CD4-positive, CD25-positive, alpha-beta regulatory T cell (primary cell): ENCODE measurements around the gene ZBTB25. TPM values are rescaled to one million over a fixed set of nuclear protein-coding genes. Genes with fewer than 3 reads are reported as not detected.

Source experiments
- ATAC-seq, 2 donors: fragments of 150-1000 bp; cut with Tn5 transposase; one replicate each; pipeline ENCODE4 v1.10.0; 2021; ENCODE audit warnings: low read depth in 2 of 2, moderate number of reproducible peaks in 2 of 2, moderate library complexity in 1 of 2
- DNase-seq, 3 donors: peaks; one replicate each; pipeline versions ENCODE4 v3.0.0 to v3.0.0-alpha.2; 2012 to 2022; ENCODE audit warnings: mixed read lengths in 1 of 3
- H3K27ac ChIP-seq: one replicate; pipeline ENCODE4 v1.7.0; 2013; ENCODE audit warnings: mild to moderate bottlenecking, low read length; ENCODE audit not compliant: insufficient read depth, poor library complexity, severe bottlenecking
- H3K27me3 ChIP-seq: one replicate; pipeline ENCODE4 v1.7.0; 2013; ENCODE audit warnings: low read length; ENCODE audit not compliant: control insufficient read depth, insufficient read depth
- H3K36me3 ChIP-seq: one replicate; pipeline ENCODE4 v1.7.0; 2013; ENCODE audit warnings: mild to moderate bottlenecking, low read length, moderate library complexity; ENCODE audit not compliant: control insufficient read depth, insufficient read depth
- H3K4me1 ChIP-seq: 2 replicates; pipeline ENCODE4 v1.7.0; 2013; ENCODE audit warnings: mild to moderate bottlenecking, low read length; ENCODE audit not compliant: insufficient read depth, control insufficient read depth, poor library complexity, severe bottlenecking
- H3K4me3 ChIP-seq: one replicate; pipeline ENCODE4 v1.7.0; 2013; ENCODE audit warnings: low read depth, mild to moderate bottlenecking, low read length, moderate library complexity
- H3K9me3 ChIP-seq, 2 experiments: 1 replicate in 1 of 2; 2 replicates in 1 of 2; pipeline ENCODE4 v1.7.0; 2013; ENCODE audit warnings: low read length in 2 of 2, mild to moderate bottlenecking in 1 of 2, moderate library complexity in 1 of 2; ENCODE audit not compliant: control insufficient read depth in 2 of 2
- H3K27ac Mint-ChIP-seq, 3 donors: one replicate each; pipeline ENCODE4 v1.8.0; 2020 to 2022; ENCODE audit warnings: mild to moderate bottlenecking in 3 of 3, mixed read lengths in 3 of 3, moderate library complexity in 2 of 3
- H3K27me3 Mint-ChIP-seq: one replicate; pipeline ENCODE4 v1.8.0; 2022; ENCODE audit warnings: mild to moderate bottlenecking, mixed read lengths
- H3K36me3 Mint-ChIP-seq: one replicate; pipeline ENCODE4 v1.8.0; 2020; ENCODE audit warnings: mixed read lengths
- H3K4me1 Mint-ChIP-seq, 4 donors: one replicate each; pipeline ENCODE4 v1.8.0; 2020 to 2022; ENCODE audit warnings: mixed read lengths in 4 of 4, mild to moderate bottlenecking in 1 of 4
- H3K4me3 Mint-ChIP-seq, 4 donors: one replicate each; pipeline ENCODE4 v1.8.0; 2020 to 2022; ENCODE audit warnings: mild to moderate bottlenecking in 4 of 4, mixed read lengths in 4 of 4, moderate library complexity in 3 of 4
- H3K9me3 Mint-ChIP-seq, 7 donors: one replicate each; pipeline ENCODE4 v1.8.0; 2020 to 2022; ENCODE audit warnings: mixed read lengths in 7 of 7, mild to moderate bottlenecking in 3 of 7, moderate library complexity in 2 of 7
- polyA plus RNA-seq, 4 donors: library from polyadenylated mRNA; unstranded; fragments of 300-500 nt; fragmentation: Illumina TruSeq; gene quantifications; one replicate each; pipeline ENCODE4 v1.2.3, GENCODE V29; 2021
- total RNA-seq: library from RNA; stranded (reverse); gene quantifications from one replicate; pipeline ENCODE4 v1.2.3, GENCODE V29; 2022

Gene ZBTB25
- total and polyA plus RNA-seq, 5 donors from 2014 or later, result 34.8 to 78.0 (median 39.1) TPM

DNA sequence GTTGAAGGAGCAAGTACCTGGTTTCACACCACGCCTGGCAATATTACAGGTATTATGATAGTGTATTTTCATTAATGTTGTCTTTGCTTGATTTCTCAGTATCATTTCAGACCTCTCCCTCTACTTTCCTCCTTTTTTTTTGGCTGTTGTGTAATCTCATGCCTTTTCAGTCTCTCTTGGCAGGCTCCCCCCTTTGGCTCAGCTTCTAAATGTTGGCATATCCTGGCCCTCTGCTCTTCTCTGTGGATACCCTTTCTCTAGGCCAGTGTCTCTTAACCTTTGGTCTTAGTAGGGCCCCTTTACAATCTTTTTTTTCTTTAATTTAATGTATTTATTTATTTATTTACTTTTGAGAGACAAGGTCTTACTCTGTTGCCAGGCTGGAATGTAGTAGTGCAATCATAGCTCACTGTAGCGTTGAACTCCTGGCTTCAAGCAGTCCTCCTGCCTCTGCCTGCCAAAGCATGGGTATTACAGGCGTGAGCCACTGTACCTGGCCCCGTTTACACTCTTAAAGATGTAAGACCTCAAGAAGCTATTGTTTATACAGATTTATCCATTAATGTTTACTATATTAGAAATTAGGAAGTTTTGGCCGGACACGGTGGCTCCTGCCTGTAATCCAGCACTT lies 102.7 kb downstream of the ZBTB25 start:
- Mint-ChIP-seq H3K36me3 (peaks cover 27% of the 10 kb centered on the region), H3K4me1 (peaks cover 0 to 13% (median 12%) of the 10 kb centered on the region in 4 donors), H3K9me3 (no peaks in the 10 kb centered on the region), H3K4me3 (no peak overlapping the region), H3K27ac (no peak overlapping the region), H3K27me3 (no peaks in the 10 kb centered on the region)
- Histone ChIP-seq H3K36me3 (peaks cover 5% of the 10 kb centered on the region), H3K27me3 (no peaks in the 10 kb centered on the region), H3K27ac (no peak overlapping the region), H3K4me3 (no peak overlapping the region), H3K9me3 (no peaks in the 10 kb centered on the region), H3K4me1 (no peaks in the 10 kb centered on the region)
- ATAC-seq (no peak), DNase-seq (no peak)

Other genes starting within 250 kb of the ZBTB25 start
- not detected for gene ESR2, start 209.5 kb downstream of the ZBTB25 start, total RNA-seq
- under 1 TPM; 0.14 to 0.40 (median 0.18) TPM for gene ESR2, start 209.5 kb downstream of the ZBTB25 start, polyA plus RNA-seq
- 38.7 TPM for gene MTHFD1, start 115.5 kb downstream of the ZBTB25 start, total RNA-seq
- gene MTHFD1, start 115.5 kb downstream of the ZBTB25 start, polyA plus RNA-seq, result 10 to 100 TPM; 39.6 to 60.4 (median 45.5) TPM
- 1.3 TPM for gene AKAP5, start 38.3 kb downstream of the ZBTB25 start, total RNA-seq
- gene AKAP5, start 38.3 kb downstream of the ZBTB25 start, polyA plus RNA-seq, result under 1 TPM in 3 of 4 donors, not detected in 1; 0.08 to 0.92 (median 0.17) TPM
- 167 TPM for gene ZBTB1, start 932 bp upstream of the ZBTB25 start, total RNA-seq
- 10 to 100 TPM; 53.5 to 58.6 (median 56.5) TPM for gene ZBTB1, start 932 bp upstream of the ZBTB25 start, polyA plus RNA-seq
- gene HSPA2, start 36.9 kb upstream of the ZBTB25 start, total RNA-seq, result 2.6 TPM
- under 1 TPM; 0.48 to 0.90 (median 0.57) TPM for gene HSPA2, start 36.9 kb upstream of the ZBTB25 start, polyA plus RNA-seq
- gene PPP1R36, start 46.1 kb upstream of the ZBTB25 start, total RNA-seq, result not detected
- gene PPP1R36, start 46.1 kb upstream of the ZBTB25 start, polyA plus RNA-seq, result under 1 TPM in 2 of 4 donors, not detected in 2; 0.28 to 0.32 TPM
- 31.9 TPM for gene PLEKHG3, start 200.6 kb upstream of the ZBTB25 start, total RNA-seq
- 10 to 100 TPM in 1 of 4 donors, 1 to 10 TPM in 3; 2.1 to 10.5 (median 4.5) TPM for gene PLEKHG3, start 200.6 kb upstream of the ZBTB25 start, polyA plus RNA-seq